CD8-positive, alpha-beta memory T cell (primary cell): Measurements from ENCODE around the gene PHACTR4. TPM values are rescaled to one million over a fixed set of nuclear protein-coding genes. Genes with fewer than 3 reads are reported as not detected.
"Not testable (repeated sequence)": the region's sequence is repeated elsewhere in the genome, so short reads cannot be mapped to it uniquely, and the experiment has no call there.

Experiments used
- CTCF ChIA-PET: fragments of 350-600 bp; sonication (Branson Sonifier 250); formaldehyde crosslinking; loops from one replicate; lab custom pipeline; 2021; ENCODE audit warnings: antibody characterized with exemption; lab: Charles Lee
- POLR2A ChIA-PET: fragments of 350-600 bp; sonication (Branson Sonifier 250); formaldehyde crosslinking; loops from one replicate; lab custom pipeline; 2021; ENCODE audit warnings: antibody characterized with exemption; lab: Charles Lee
- DNase-seq, 5 donors: peaks; one replicate each; pipeline versions ENCODE4 v3.0.0 to v3.0.0-alpha.2; 2020 to 2022; ENCODE audit warnings: mixed read lengths in 1 of 5
- H3K27ac ChIP-seq: one replicate; pipeline ENCODE4 v1.7.0; 2013; ENCODE audit warnings: low read depth, mild to moderate bottlenecking, low read length, moderate library complexity
- H3K27me3 ChIP-seq: 2 replicates; pipeline ENCODE4 v1.7.0; 2013; ENCODE audit warnings: low read length, mild to moderate bottlenecking; ENCODE audit not compliant: insufficient read depth, poor library complexity, severe bottlenecking
- H3K36me3 ChIP-seq: 2 replicates; pipeline ENCODE4 v1.7.0; 2013; ENCODE audit warnings: mild to moderate bottlenecking, low read length, moderate library complexity; ENCODE audit not compliant: insufficient read depth
- H3K4me1 ChIP-seq: 2 replicates; pipeline ENCODE4 v1.7.0; 2013; ENCODE audit warnings: mild to moderate bottlenecking, low read length, moderate library complexity; ENCODE audit not compliant: insufficient read depth
- H3K4me3 ChIP-seq: 2 replicates; pipeline ENCODE4 v1.7.0; 2013; ENCODE audit warnings: mild to moderate bottlenecking, low read length
- H3K9me3 ChIP-seq: 2 replicates; pipeline ENCODE4 v1.7.0; 2013; ENCODE audit warnings: mild to moderate bottlenecking, low read length
- H3K27ac Mint-ChIP-seq, 8 donors: one replicate each; pipeline ENCODE4 v1.8.0; 2020 to 2021; ENCODE audit warnings: mixed read lengths in 8 of 8, mild to moderate bottlenecking in 6 of 8, inconsistent platforms in 3 of 8, moderate library complexity in 3 of 8
- H3K27me3 Mint-ChIP-seq, 2 donors: one replicate each; pipeline ENCODE4 v1.8.0; 2020 to 2021; ENCODE audit warnings: mixed read lengths in 2 of 2, mild to moderate bottlenecking in 1 of 2, moderate library complexity in 1 of 2
- H3K36me3 Mint-ChIP-seq, 3 donors: one replicate each; pipeline ENCODE4 v1.8.0; 2020 to 2021; ENCODE audit warnings: mixed read lengths in 3 of 3, inconsistent platforms in 1 of 3, mild to moderate bottlenecking in 1 of 3
- H3K4me1 Mint-ChIP-seq, 3 donors: one replicate each; pipeline ENCODE4 v1.8.0; 2020 to 2021; ENCODE audit warnings: mixed read lengths in 3 of 3, inconsistent platforms in 1 of 3, mild to moderate bottlenecking in 1 of 3
- H3K4me3 Mint-ChIP-seq, 7 donors: one replicate each; pipeline ENCODE4 v1.8.0; 2020 to 2021; ENCODE audit warnings: mixed read lengths in 7 of 7, mild to moderate bottlenecking in 6 of 7, moderate library complexity in 4 of 7, inconsistent platforms in 2 of 7
- H3K9me3 Mint-ChIP-seq, 5 donors: one replicate each; pipeline ENCODE4 v1.8.0; 2020 to 2022; ENCODE audit warnings: mixed read lengths in 5 of 5, mild to moderate bottlenecking in 3 of 5, moderate library complexity in 2 of 5, inconsistent platforms in 1 of 5
- polyA plus RNA-seq: library from polyadenylated mRNA; unstranded; fragments of 300-500 nt; fragmentation: Illumina TruSeq; gene quantifications from one replicate; pipeline ENCODE4 v1.2.3, GENCODE V29; 2021
- total RNA-seq, 2 experiments: library from RNA; stranded (reverse); gene quantifications; one replicate each; pipeline ENCODE4 v1.2.3, GENCODE V29; 2021

Gene PHACTR4
- total and polyA plus RNA-seq, 3 experiments from 2014 or later, result 23.2 to 24.4 (median 24.1) TPM

DNA sequence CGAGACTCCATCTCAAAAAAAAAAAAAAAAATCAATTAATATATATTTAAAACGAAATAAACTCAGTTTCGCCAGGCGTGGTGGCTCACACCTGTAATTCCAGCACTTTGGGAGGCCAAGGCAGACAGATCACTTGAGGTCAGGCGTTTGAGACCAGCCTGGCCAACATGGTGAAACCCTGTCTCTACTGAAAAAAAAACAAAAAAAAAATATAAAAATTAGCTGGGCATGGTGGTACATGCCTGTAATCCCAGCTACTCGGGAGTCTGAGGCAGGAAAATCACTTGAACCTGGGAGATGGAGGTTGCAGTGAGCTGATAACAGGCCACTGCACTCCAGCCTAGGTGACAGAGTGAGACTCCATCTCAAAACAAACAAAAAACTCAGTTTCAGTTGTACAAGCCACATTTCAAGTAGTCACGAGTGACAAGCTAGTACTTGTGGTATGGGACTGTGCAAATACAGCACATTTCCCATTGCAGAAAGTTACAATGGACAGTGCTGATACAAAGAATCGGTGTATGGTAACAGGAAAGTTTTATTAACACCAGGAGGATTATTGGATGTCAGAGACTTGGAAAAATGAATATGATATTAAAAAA lies 172.0 kb downstream of the PHACTR4 start:
- H3K27ac ChIP-seq, H3K4me3 ChIP-seq, H3K9me3 ChIP-seq, H3K9me3 Mint-ChIP-seq, H3K4me3 Mint-ChIP-seq, CTCF ChIA-PET, H3K27ac Mint-ChIP-seq, H3K4me1 Mint-ChIP-seq, DNase-seq, H3K36me3 ChIP-seq, H3K27me3 ChIP-seq, POLR2A ChIA-PET, H3K27me3 Mint-ChIP-seq, H3K4me1 ChIP-seq: not testable (repeated sequence)
- H3K36me3 Mint-ChIP-seq, result peaks cover 0 to 17% (median 0%) of the 10 kb centered on the region in 3 donors

GRCh38 chr1:28545246-28545628 lies 175.7 kb downstream of the PHACTR4 start:
- H3K9me3 ChIP-seq, result no peaks in the 10 kb centered on the region
- no peaks in the 10 kb centered on the region for H3K4me1 ChIP-seq
- Mint-ChIP-seq H3K9me3 (no peaks in the 10 kb centered on the region), H3K4me1 (no peaks in the 10 kb centered on the region), H3K36me3 (no peaks in the 10 kb centered on the region), H3K4me3 (no peak overlapping the region), H3K27me3 (no peaks in the 10 kb centered on the region), H3K27ac (no peak overlapping the region)
- H3K4me3 ChIP-seq, result no peak overlapping the region
- H3K36me3 ChIP-seq, result no peaks in the 10 kb centered on the region
- POLR2A ChIA-PET, result no interaction called here
- CTCF ChIA-PET, result no interaction called here
- DNase-seq, result no peak
- H3K27me3 ChIP-seq, result no peaks in the 10 kb centered on the region
- H3K27ac ChIP-seq, result no peak overlapping the region

- CTCF ChIA-PET, result no interaction called here
- H3K27me3 ChIP-seq, result no peaks in the 10 kb centered on the region
- no peaks in the 10 kb centered on the region for H3K36me3 ChIP-seq
- Mint-ChIP-seq H3K27me3 (no peaks in the 10 kb centered on the region), H3K27ac (peak overlapping the region in 1 of 8 donors; percentile 11), H3K36me3 (peaks cover 0 to 7% (median 0%) of the 10 kb centered on the region in 3 donors), H3K4me3 (no peak overlapping the region), H3K9me3 (no peaks in the 10 kb centered on the region), H3K4me1 (peaks cover 4 to 17% (median 12%) of the 10 kb centered on the region in 3 donors)
- H3K9me3 ChIP-seq, result no peaks in the 10 kb centered on the region
- no peak for DNase-seq
- no peak overlapping the region for H3K27ac ChIP-seq
- H3K4me1 ChIP-seq, result peaks cover 9% of the 10 kb centered on the region
- POLR2A ChIA-PET, result no interaction called here
- H3K4me3 ChIP-seq, result no peak overlapping the region
Measured at GRCh38 chr1:28548318-28548717, 178.8 kb downstream of the PHACTR4 start.

Other genes starting within 250 kb of the PHACTR4 start
- under 1 TPM; 0.58 to 0.59 TPM for gene PTAFR, start 193.1 kb upstream of the PHACTR4 start, total RNA-seq
- gene PTAFR, start 193.1 kb upstream of the PHACTR4 start, polyA plus RNA-seq, result 1.1 TPM
- 100 to 1,000 TPM in 1 of 2 experiments, 10 to 100 TPM in 1; 98.4 to 104 TPM for gene DNAJC8, start 136.7 kb upstream of the PHACTR4 start, total RNA-seq
- 172 TPM for gene DNAJC8, start 136.7 kb upstream of the PHACTR4 start, polyA plus RNA-seq
- gene ATP5IF1, start 133.6 kb upstream of the PHACTR4 start, total RNA-seq, result 100 to 1,000 TPM; 135 to 139 TPM
- 538 TPM for gene ATP5IF1, start 133.6 kb upstream of the PHACTR4 start, polyA plus RNA-seq
- gene SESN2, start 110.2 kb upstream of the PHACTR4 start, total RNA-seq, result 10 to 100 TPM; 19.0 to 19.8 TPM
- 13.1 TPM for gene SESN2, start 110.2 kb upstream of the PHACTR4 start, polyA plus RNA-seq
- gene MED18, start 40.7 kb upstream of the PHACTR4 start, total RNA-seq, result 10 to 100 TPM; 18.6 to 19.4 TPM
- 11.7 TPM for gene MED18, start 40.7 kb upstream of the PHACTR4 start, polyA plus RNA-seq
- 100 to 1,000 TPM; 115 to 116 TPM for gene RCC1, start 136.3 kb downstream of the PHACTR4 start, total RNA-seq
- 14.0 TPM for gene RCC1, start 136.3 kb downstream of the PHACTR4 start, polyA plus RNA-seq
- 10 to 100 TPM; 46.0 to 49.6 TPM for gene TRNAU1AP, start 183.3 kb downstream of the PHACTR4 start, total RNA-seq
- 26.6 TPM for gene TRNAU1AP, start 183.3 kb downstream of the PHACTR4 start, polyA plus RNA-seq
- gene RAB42, start 222.5 kb downstream of the PHACTR4 start, total RNA-seq, result under 1 TPM; 0.35 to 0.47 TPM
- gene RAB42, start 222.5 kb downstream of the PHACTR4 start, polyA plus RNA-seq, result not detected